GM18909 (cell line): ENCODE data around the gene AP4S1.
"Not testable (repeated sequence)": the region's sequence is repeated elsewhere in the genome, so short reads cannot be mapped to it uniquely, and the experiment has no call there.

Source experiments
- ATAC-seq: cut with Tn5 transposase; IDR thresholded peaks from one replicate; pipeline ENCODE4 v1.9.1; 2021; ENCODE audit warnings: mild to moderate bottlenecking; ENCODE audit not compliant: unreplicated experiment, poor library complexity

Gene AP4S1

DNA sequence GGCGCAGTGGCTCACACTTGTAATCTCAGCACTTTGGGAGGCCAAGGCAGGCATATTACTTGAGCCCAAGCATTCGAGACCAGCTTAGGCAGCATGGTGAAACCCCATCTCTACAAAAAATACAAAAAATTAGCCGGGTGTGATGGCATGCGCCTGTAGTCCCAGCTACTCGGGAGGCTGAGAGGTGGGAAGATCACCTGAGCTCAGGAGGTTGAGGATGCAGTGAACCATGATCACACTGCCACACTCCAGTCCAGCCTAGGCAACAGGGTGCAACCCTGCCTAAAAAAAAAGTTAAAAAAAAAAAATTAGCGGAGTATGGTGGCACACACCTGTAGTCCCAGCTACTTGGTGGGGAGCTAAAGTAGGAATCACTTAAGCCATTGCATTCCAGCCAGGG, 21.4 kb upstream of the AP4S1 start:
- not testable (repeated sequence) for ATAC-seq

DNA sequence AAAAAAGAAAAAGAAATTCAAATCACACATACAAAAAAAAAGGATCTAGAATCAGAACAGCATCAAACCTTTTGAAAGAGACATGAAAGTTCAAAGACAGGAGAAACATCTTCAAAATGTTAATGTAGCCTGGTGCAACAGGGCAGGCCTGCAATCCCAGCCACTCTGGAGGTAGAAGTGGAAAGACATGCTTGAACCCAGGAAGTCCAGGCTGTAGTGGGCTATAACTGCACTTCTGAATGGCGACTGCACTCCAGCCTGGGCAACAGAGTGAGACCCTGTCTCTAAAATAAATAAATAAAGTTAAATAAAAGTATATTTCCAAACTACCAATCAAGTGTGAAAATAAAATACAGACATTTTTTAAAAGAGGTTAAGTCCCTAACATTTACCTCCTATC, 18.7 kb upstream of the AP4S1 start:
- no peak for ATAC-seq

DNA sequence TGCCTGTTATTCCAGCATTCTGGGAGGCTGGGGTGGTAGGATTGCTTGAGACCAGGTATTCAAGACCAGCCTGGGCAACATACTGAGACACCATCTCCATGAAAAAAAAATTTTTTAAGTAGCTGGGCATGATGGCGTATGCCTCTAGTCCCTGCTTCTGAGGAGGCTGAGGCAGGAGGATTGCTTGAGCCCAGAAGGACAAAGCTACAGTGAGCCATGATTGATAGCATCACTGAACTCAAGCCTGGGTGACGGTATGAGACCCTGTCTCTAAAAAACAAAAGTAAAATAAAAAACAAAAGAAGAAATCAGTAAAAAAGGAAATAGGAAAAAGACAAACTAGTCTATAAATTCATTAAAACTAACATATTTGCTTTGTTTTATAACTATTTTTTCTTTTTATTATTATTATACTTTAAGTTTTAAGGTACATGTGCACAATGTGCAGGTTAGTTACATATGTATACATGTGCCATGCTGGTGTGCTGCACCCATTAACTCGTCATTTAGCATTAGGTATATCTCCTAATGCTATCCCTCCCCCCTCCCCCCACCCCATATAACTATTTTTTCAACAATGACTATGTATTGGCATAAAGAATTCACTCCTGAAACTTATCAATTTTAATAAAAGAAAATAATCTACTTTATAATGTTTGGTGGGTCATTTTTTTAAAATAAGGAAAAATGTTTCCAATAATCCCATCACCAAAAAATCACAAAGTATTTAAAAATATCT, 15.4 kb upstream of the AP4S1 start:
- ATAC-seq = no peak

DNA sequence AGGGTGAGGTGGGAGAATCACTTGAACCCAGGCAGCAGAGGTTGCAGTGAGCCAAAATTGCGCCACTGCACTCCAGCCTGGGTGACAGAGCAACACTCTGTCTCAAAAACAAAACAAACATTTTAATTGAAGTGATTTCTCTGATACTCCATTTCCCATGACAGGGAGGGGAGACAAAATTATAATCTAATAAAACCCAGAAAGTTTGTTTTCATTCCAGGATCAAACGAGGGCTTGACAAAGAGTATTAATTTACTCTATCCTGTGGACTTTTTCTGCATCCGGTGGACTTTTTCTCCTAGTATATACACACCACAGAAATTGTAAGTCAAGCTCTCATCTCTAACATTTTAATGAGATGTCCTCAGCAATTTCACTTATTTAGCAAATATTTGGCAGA, 14.5 kb upstream of the AP4S1 start:
- ATAC-seq = no peak

DNA sequence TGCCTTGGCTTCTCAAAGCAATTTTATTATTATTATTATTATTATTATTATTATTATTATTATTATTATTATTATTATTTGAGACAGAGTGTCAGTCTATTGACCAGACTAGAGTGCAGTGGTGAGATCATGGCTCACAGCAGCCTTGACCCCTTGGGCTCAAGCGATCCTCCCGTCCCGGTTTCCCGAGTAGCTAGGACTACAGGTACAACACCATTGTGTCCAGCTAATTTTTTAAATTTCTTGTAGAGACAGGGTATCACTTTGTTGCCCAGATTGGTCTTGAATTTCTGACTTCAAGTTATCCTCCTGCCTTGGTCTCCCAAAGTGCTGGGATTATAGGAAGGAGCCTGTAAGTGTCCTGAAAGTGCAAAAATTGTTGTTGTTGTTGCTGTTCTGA, 11.6 kb upstream of the AP4S1 start:
- ATAC-seq = no peak

DNA sequence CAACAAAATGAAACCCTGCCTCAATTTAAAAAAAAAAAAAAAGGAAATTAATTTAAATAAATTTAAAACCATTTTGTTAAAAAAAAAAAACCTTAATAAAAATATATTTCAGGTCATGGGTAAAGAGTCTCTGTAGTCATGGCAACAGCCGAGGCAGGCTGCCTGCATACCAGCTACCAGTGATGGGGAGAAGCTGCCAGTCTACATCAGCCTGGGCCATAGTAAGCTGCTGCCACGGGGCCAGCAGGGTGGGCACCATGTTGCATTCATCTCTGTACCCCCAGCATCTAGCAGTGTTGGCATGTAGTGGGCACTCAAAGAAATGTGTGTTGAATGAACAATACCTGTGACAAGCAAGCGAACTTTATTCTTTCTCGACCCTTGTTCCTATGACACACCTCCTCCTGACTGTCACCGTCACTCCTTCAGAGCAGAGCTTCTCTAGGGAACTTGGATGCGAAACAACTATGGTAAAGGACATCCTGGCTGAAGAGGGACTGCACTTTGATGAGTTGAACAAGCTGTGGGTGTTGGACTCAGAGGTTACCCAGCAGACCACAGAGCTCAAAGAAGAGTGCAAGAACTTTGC, 7.3 kb upstream of the AP4S1 start:
- no peak for ATAC-seq

DNA sequence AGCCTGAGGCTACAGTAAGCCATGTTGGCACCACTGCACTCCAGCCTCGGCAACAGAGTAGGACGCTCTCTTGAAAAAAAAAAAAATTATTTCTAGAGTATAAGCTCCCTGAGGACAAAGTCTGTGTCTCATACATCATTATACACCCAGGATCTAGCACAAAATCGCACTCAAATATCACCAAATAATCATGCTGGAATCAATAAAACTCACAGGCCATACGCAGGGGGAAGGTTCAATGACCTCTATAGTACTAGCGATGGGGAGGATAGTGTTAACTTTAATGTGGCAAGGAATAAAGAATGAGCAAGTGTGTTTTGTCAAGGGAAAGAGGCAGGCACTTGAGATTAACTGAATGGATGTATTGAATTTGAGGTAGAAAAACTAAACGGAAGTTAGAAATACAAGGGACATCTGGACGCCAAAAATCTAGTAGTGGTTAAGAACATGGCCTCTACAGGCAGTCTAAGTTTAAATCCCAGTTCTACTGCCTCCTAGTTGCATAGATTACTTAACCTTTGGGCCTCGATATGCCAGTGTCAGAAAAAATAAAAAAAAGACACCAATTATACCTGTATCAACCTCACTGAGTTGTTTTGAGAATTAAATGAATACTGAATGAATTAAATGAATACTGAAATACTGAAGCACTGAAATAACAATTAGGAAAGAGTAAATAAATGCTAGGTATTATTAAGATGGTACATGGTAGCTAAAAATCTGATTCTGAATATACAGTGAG, 4.4 kb upstream of the AP4S1 start:
- ATAC-seq = no peak

DNA sequence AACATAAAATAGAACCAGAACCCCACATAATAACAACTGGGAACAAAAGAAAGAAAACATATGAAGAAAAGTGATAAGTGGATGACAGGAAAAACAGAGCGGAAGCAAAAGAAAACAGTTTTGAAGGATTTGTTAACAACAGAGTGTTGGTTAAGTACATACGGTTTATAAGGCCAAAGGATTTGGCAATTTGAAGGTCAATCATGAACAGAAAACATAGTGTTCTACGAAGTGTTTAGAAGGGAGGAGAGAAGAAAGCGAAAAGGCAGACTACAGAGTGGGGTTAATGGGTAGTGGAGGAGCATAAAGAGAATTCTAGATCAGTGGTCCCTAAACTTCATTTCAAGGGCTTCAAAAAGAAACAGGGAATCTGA, 3.9 kb upstream of the AP4S1 start:
- no peak for ATAC-seq

DNA sequence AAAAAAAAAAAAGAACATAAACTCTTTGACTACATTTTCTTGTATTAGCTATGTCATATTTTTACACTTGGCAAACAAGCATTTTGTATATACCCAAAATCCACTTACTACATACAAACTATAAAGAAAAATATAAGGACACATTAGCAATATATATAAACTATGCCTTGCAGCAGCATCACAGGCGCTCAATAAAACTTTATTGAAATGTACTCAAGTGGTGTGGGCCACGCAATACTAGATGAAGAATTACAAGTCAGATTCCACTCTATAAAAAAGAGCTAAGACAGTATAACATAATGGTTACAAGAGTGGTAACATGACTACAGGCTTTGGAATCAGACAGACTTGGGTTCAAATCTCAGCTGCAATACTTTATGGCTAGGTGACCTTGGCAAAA, 3.1 kb upstream of the AP4S1 start:
- ATAC-seq = no peak

DNA sequence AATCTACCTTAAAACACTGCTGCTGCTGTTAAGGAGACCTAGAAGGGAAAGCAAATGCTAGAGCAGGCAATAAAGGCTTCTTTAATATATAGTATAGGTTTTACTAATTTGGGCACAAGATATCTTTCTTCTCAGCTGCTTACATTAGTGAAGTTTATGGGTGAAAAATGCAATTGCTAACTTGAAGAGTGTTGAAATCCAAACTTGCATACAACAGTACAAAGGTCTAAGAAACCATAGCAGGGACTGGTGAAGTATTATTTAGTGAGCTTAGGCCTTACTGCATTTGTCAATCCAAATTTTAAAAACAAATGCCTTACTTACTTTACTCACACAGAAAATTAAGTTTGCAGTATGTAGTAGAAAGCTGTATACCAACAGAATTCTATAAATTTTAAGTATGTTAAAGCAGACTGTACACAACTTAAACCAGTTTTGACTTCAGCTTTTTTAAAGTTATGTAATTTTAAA, 1.4 kb upstream of the AP4S1 start:
- ATAC-seq = no peak

DNA sequence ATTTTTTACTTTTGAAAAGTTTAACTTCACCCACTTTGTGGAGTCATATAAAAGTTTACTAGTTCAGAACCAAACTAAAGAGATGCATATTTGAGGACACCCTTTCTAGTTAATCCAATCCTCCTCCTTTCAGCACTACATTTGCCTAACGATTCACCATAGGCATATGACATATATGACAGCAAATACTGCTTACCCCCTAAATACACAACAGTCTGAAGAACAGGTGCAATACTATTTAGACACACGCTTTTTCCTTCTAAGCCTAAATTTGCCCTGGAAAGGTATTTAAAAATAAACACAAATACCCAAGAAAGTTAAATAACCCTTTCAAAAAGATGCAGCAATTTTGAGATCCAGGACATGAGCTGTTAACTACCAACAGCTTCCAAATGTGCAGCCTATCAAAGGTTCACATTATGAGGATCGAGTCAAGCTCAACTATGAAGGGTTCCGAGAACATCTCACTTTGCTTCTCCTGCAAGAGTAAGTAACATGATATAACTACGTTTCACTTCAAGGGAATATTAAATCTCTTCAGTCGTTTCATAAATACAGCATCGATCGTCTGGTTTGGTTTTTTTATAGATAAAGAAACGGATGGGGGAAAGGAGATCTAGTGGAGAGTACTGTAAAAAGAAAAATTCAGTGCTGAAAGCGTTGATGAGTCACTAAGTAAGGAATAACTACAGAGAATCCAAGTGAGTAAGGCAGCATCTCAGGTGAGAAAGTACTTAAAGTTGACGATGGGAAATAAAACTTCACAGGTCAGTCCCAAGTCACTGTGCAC, 677 bp upstream of the AP4S1 start:
- ATAC-seq = no peak

DNA sequence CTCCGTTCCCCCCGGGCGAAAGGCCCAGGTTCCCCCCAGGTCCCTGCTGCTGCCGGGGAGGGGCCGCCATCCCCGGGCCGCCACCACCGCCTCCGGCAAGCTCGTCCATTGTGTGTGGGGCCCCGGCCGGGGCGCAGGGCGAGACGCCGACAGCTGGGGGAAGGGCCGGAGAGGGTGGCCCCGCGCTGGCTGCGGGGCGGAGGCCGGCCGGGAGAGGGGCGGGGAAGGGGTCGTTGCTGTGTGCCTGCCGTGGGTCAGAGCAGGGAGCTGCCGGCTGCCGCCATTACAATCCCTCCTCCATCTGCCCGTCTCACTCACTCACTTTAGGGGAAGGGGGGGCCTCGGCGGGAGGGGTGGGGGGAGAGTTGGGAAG, 614 bp downstream of the AP4S1 start, which contains the start of gene STRN3:
Gene STRN3 (minus strand): TSS at position 303 of the 373 bp plus-strand sequence. CDS start 194 bp downstream, at position 109.
- no peak for ATAC-seq

DNA sequence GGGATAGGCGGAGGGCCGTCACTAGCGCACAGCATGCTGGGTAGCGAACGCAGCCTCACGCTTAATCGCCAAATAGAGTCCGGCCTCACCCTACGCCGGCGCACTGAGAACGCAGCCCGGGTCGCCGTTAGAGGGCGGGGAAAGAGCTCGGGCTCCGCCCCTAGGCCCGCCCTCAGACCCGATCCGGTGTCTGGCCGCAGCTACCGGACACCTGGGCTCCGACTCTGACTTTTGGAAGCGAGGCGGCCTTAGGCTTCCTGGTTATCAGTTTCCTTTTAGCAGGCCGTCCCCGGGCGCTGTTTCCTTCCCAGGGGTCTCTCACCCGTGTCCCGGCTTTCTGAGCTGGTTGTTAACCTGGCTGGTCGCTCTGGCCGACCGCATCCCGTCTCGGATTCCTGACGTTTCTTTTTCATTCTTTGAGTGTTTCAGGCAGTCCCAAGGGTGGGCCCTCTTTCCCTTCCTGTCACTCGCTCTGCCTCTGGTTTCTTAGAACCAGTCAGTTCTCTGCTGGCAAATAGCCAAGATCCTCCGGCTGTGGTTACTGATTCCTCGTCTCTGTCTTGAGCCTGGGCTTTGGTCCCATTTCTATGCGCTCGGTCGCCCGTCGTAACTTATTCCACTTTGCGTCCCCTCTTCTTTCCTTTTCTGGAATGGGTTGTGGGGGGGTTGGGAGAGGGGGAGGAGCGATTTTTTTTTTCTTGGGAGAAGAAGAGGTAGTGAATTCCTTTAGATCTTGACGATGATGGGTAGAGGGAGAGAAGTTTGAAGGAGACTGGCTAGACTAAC, 1.2 kb downstream of the AP4S1 start:
- peak; percentile 96 for ATAC-seq

DNA sequence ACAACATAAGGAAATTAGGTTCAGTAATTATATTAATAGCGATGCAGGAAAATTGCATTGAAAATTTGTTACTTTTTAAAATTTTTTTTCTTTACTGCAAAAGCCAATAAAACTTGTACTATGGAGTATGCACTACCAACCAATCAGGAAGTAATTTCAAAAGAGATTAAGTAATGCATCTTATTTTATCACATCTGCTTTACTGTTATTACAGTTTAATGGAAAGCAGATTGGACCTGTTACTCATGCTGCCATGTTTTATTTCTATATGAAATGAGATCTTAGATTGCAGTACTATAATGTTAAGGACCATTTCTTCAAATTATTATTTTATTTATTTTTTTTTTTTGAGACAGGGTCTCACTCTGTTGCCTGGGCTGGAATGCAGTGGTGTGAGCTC, 2.4 kb downstream of the AP4S1 start:
- no peak for ATAC-seq

DNA sequence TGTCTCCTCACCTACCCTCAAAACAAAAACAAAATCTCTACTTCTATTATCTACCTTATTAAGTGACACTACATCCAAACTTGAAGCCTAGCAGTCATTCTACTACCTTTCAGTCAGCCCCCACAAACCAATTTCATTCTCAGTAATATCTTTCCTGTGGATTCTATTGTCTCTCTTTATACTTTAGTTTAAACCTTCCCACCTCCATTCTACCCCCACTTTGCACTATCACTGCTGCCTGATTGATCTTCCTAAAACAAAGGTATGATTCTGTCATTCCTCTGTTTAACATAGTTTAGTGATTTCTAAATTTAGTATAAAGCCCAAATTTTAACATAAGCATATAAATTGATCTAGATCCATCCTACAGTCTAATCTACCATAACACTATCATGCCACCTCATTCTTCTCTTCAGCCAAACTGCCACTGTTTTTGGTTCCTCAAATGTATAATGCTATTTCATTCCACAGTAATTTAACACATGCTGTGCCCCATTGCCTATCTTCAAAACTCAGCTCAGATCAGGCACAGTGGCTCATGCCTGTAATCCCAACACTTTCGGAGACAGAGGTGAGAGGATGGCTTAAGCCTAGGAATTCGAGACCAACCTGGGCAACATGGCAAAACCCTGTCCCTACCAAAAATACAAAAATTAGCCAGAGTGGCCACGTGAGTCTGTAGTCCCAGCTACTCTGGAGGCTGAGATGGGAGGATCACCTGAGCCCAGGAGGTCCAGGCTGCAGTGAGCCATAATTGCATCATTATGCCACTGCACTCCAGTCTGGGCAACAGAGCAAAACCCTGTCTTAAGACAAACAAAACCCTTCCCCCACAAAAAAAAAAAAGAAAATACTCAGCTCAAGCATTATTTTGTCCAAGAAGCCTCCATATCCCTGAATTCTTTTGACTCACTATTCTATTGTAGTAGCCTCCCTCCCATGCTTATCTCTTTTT, 3.8 kb downstream of the AP4S1 start:
- no peak for ATAC-seq

DNA sequence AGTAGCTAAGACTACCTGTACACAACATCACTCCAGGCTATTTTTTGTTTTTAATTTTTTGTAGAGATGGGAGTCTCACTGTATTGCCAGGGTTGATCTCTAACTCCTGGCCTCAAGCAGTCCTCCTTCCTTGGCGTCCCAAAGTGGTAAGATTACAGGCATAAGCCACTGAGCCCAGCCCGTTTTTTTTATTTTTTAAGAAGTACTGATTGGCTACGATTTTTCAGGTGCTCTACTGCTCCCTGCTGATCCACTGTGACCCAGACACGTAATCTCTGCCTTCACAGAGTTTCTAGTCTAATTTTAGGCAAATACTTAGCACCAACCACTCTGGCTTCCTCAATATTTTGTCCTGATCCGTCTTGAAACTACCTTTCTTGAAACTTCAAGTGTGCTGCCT, 5.0 kb downstream of the AP4S1 start:
- no peak for ATAC-seq

DNA sequence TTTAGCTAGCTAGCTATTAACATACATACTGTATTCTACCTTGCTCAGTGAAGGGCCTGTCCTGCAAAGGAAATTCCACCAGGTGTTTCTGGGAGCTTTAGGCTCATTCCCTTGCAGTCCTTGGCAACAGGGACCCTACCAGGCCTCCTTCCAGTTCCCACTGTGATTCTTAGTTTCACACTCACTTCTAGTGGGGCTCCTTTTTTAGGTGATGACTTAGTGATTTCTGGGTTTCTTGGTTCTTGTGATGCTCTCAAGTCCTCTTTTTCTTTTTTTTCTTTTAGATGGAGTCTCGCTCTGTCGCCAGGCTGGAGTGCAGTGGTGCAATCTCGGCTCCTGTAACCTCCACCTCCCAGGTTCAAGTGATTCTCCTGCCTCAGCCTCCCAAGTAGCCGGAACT, 11.1 kb downstream of the AP4S1 start:
- ATAC-seq = no peak

DNA sequence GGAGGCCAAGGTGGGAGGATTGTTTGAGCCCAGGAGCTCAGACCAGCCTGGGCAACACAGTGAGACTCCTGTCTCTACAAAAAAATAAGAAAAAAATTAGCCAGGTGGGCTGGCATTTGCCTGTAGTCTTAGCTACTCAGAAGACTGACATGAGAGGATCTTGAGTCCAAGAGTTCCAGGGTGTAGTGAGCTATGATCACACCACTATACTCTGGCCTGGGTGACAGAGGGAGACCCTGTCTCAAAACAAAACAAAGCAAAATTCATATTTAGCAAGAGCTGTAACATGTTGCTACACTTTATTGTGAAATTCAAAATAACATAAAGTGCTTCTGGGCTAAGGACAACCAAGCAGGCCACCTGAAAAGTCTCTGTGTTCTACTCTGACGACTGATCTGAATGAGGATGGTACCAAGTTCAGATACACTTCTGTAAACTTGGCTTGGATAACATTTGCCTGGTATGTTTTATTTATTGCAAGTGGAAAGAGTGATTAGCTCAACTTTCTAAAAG, 12.3 kb downstream of the AP4S1 start:
- no peak for ATAC-seq
